H1 (cell line): Measurements from ENCODE around the gene GOLGA1. TPM values are rescaled to one million over a fixed set of nuclear protein-coding genes. Genes with fewer than 3 reads are reported as not detected.

ENCODE experiments used
- BRCA1 ChIP-seq: IDR thresholded peaks from 2 replicates; pipeline ENCODE4 v1.6.1; 2012; ENCODE audit warnings: low read depth, low read length, improper control_type of control experiment
- EGR1 ChIP-seq: IDR thresholded peaks from 2 replicates; pipeline ENCODE4 v1.6.1; 2011; ENCODE audit warnings: low read depth, low read length, borderline replicate concordance
- KDM1A ChIP-seq: fragments of 200-600, 300-600 bp; sonication (generic); IDR thresholded peaks from 2 replicates; pipeline ENCODE4 v1.7.1; 2016; ENCODE audit warnings: mild to moderate bottlenecking, low read length, borderline replicate concordance
- POLR2AphosphoS5 ChIP-seq: IDR thresholded peaks from 2 replicates; pipeline ENCODE4 v1.6.1; 2011; ENCODE audit warnings: low read depth, low read length
- SIN3A ChIP-seq, 2 experiments: IDR thresholded peaks in 1 of 2; conservative IDR thresholded peaks in 1 of 2; 2 replicates each; pipeline ENCODE4 v1.6.1; 2011 to 2012; ENCODE audit warnings: low read length in 2 of 2, improper control_type of control experiment in 1 of 2, low read depth in 1 of 2, mild to moderate bottlenecking in 1 of 2
- TBP ChIP-seq: IDR thresholded peaks from 2 replicates; pipeline ENCODE4 v1.6.1; 2011; ENCODE audit warnings: low read depth, low read length, improper control_type of control experiment
- YY1 ChIP-seq: IDR thresholded peaks from 2 replicates; pipeline ENCODE4 v1.6.1; 2011; ENCODE audit warnings: low read depth, mild to moderate bottlenecking, low read length
- polyA plus RNA-seq, 7 experiments: library from polyadenylated mRNA; depleted of rRNA in 3 of 7; stranded (reverse) in 5 of 7; unstranded in 2 of 7; fragments of >200 nt in 5 of 7; fragments of 200-250 nt in 2 of 7; gene quantifications; 1 replicate in 5 of 7; 2 replicates in 1 of 7; 4 replicates in 1 of 7; pipeline versions ENCODE4 v1.2.1 to v1.2.3, GENCODE V29; 2011 to 2013; ENCODE audit warnings: missing spikeins in 2 of 7, mixed read lengths in 2 of 7
- total RNA-seq: library from RNA; stranded (reverse); fragmentation: NEBNext Ultra II Directional; extraction: Animal tissue kit (Norgen Biotek cat#: 25700); gene quantifications from 2 replicates; pipeline ENCODE4 v1.2.1, GENCODE V29; 2021
- TF ChIP-seq, protein P1 (sequence below), 3 experiments: IDR thresholded peaks; 1 replicate in 2 of 3; 2 replicates in 1 of 3; pipeline versions ENCODE4 v1.5.1 to v1.6.1; 2011; ENCODE audit warnings: low read length in 3 of 3, mild to moderate bottlenecking in 3 of 3, inconsistent platforms in 2 of 3, low read depth in 1 of 3, moderate library complexity in 1 of 3; ENCODE audit not compliant: insufficient read depth in 1 of 3; ENCODE audit errors: control extremely low read depth in 1 of 3

GOLGA1 gene
- total and polyA plus RNA-seq, 2 of the 8 experiments (the other 6 are each of a cell fraction or from before 2014, with no cell fraction given) = 4.8 to 6.5 TPM

DNA sequence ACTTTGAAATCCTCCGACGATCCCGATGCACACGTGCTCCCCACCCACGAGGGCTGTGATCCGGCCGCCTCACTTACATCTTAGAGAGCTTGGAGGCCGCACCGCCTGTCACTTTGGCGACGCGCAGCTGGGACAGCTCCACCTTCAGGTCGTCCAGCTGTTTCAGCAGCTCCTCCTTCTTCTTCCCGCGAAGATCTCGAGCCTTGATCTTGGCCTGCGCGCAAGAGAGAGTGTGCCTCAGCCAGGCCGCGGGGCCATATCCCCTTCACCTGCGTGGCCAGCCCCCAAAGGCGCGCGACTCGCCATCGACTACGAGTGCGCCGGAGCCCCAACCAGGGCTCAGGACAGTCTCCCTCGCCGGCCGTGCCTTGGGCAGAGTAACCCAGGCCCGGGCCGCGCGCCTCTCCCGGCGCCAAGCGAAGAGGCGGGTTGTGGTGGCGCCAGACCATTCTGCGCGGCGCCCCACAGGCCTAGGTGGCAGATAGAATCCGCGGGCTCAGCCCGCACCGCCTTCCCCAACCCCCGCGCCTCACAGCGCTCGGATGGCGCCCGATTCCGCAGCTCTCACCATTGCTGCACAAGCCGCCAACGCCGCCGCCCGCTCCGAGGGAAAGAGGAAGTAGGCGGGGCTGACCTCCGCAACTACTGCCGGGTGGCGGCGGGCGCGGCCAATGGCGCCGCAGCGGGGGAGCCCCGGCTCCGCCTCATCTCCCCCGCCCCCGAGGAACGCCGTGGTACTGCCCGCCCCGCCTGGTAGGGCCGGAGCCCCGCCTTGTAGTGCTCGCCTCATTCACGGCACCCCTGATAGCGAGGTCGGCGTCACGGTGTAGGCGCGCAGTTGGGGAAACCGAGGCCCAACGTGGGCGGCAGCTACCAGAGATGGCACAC is 79.3 kb downstream of the GOLGA1 start, which contains the start of the genes ARPC5L and RPL35 (continued):
- TF ChIP-seq, protein P1, sequence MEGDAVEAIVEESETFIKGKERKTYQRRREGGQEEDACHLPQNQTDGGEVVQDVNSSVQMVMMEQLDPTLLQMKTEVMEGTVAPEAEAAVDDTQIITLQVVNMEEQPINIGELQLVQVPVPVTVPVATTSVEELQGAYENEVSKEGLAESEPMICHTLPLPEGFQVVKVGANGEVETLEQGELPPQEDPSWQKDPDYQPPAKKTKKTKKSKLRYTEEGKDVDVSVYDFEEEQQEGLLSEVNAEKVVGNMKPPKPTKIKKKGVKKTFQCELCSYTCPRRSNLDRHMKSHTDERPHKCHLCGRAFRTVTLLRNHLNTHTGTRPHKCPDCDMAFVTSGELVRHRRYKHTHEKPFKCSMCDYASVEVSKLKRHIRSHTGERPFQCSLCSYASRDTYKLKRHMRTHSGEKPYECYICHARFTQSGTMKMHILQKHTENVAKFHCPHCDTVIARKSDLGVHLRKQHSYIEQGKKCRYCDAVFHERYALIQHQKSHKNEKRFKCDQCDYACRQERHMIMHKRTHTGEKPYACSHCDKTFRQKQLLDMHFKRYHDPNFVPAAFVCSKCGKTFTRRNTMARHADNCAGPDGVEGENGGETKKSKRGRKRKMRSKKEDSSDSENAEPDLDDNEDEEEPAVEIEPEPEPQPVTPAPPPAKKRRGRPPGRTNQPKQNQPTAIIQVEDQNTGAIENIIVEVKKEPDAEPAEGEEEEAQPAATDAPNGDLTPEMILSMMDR (IDR thresholded peaks at IDR 0.05; ENCODE audit: control extremely low read depth in 1 of 3, insufficient read depth in 1 of 3, low read depth in 1 of 3, low read length in 3 of 3) = peak in 1 of 3 experiments; percentile 36; a peak in 1 of 4 replicates
- TF ChIP-seq YY1 = 0 out of 2 replicates have a peak, but pooled peaks have one; percentile 25
- no peak for TF ChIP-seq KDM1A
- TF ChIP-seq POLR2AphosphoS5 = peak; percentile 94
- TF ChIP-seq BRCA1 = no peak
- TF ChIP-seq EGR1 = peak; percentile 47; the same call in 1 of the 2 replicates
- TF ChIP-seq TBP = peak; percentile 96
- peak; percentile 85 to 92; a peak in 2 of 4 replicates for TF ChIP-seq SIN3A (conservative IDR thresholded peaks at IDR 0.05 in 1 of 2, IDR thresholded peaks at IDR 0.05 in 1 of 2; ENCODE audit: low read depth in 1 of 2, low read length in 2 of 2)
